A673 (cell line): Measurements from ENCODE around the gene MMADHC.

Experiments used
- EZH2 ChIP-seq: fragments of 200-600 bp; sonication (generic); IDR thresholded peaks from 2 replicates; pipeline ENCODE4 v1.6.1; 2017; ENCODE audit warnings: borderline replicate concordance, low read depth, mild to moderate bottlenecking, mixed read lengths, antibody characterized with exemption, low read length; ENCODE audit not compliant: poor library complexity, severe bottlenecking
- TF ChIP-seq, protein P1 (sequence below): fragments of 300-800, 200-600 bp; sonication (generic); conservative IDR thresholded peaks from 2 replicates; pipeline ENCODE4 v1.5.1; 2017; ENCODE audit warnings: low read depth, mild to moderate bottlenecking, antibody characterized with exemption, low read length, moderate library complexity, mixed read lengths

DNA sequence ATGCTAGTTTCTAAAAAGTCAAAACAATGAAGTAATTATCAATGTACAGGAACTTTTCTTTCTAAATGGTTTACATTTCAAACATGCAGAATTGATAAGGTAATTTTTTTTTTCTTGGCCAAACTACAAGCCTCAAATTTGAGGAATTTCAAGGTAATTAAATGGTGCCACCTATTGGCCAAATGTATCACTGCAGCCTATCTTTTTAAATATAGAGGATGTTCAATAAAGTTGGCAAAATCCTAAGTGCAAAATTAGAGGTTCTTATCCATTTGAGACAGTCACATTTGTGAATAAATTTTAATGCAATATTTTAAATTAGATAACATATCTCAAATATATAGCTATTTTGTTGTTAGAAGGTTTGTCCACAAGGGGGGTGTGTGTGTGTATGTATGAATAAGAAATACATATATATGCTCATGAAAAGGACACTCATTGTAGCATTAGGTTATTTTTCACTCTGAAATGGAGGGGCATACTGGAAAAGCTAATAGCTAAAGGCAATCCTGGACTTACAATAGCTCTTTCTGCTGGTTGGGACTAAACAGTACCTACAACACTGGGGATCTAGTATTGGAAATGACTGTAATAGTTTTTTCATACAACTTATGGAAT is 26.2 kb downstream of the MMADHC start:
- TF ChIP-seq, protein P1, sequence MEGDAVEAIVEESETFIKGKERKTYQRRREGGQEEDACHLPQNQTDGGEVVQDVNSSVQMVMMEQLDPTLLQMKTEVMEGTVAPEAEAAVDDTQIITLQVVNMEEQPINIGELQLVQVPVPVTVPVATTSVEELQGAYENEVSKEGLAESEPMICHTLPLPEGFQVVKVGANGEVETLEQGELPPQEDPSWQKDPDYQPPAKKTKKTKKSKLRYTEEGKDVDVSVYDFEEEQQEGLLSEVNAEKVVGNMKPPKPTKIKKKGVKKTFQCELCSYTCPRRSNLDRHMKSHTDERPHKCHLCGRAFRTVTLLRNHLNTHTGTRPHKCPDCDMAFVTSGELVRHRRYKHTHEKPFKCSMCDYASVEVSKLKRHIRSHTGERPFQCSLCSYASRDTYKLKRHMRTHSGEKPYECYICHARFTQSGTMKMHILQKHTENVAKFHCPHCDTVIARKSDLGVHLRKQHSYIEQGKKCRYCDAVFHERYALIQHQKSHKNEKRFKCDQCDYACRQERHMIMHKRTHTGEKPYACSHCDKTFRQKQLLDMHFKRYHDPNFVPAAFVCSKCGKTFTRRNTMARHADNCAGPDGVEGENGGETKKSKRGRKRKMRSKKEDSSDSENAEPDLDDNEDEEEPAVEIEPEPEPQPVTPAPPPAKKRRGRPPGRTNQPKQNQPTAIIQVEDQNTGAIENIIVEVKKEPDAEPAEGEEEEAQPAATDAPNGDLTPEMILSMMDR, result peak; percentile 93
- no peak for TF ChIP-seq EZH2
